HG03095 (cell line): ENCODE measurements around the gene INPP5E.
A peak's percentile ranks its signal among the peaks of the same experiment; 100 is the strongest.

Source experiments
- ATAC-seq: cut with Tn5 transposase; IDR thresholded peaks from one replicate; pipeline ENCODE4 v1.9.1; 2021; ENCODE audit warnings: moderate library complexity; ENCODE audit not compliant: unreplicated experiment

INPP5E gene

GRCh38 chr9:136439481-136440408 is at the start of gene INPP5E:
Gene INPP5E, minus strand, starts transcription at chr9:136439845. Its CDS starts 426 bp downstream, at chr9:136439419.
- peak; percentile 52 for ATAC-seq

- ATAC-seq = no peak
These were observed 48.9 kb upstream of the INPP5E start for GRCh38 chr9:136488247-136489214.

DNA sequence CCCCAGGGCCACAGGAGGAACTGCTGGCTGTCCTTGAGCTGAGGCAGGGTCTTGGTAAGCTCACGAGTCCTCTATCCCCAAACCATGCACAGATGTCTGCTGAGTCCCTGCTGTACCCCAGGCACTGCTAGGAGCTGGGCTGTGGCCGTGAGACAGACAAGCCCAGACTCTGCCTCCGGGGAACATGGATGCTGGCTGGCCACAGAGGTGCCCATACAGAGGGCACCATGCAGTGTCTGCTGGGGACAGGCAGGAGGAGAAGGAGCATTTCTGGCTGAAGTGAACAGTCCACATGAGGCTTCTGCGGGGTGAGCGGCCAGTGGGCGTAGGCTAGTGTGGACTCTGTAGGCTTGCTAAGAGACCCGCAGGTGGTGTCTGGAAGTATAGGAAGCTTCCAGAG is 48.0 kb upstream of the INPP5E start:
- no peak for ATAC-seq

DNA sequence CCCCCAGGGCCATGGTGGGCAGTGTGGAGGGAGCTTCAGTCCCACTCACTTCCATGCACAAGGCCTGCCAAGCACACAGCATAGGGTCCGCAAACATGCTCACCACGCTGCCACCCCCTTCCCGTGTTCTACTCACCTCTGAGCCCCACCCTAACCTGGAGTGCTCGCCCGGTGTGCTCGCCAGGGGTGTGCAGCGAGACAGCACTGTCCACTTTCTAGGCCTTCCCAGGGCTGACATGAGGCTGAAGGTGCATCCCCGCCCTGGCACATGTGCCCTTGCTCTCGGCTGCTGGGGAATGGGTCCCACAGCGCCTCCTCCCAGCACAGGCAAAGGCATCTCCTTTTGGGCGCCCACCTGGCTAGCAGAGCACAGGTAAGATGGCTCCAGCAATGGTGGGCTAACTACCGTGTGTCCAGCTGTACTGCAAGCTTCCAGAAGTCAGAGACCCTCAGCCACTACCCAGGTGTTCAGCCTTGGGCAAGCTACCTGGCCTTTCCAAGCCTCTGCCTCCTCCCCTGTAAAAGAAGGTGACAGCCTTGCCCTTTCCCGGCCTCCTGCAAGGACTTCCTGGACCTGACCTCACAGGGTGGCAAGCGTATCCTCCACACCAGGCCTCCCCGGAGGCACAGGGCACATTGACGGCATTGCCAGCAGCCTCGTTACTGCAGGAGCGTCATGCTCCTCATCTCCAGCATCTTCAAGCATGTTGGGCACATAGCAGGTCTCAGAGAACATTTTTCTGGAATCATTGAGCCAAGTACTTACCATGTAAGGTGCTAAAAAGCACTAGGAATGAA is 47.4 kb upstream of the INPP5E start:
- no peak for ATAC-seq

- no peak for ATAC-seq
These were observed 46.5 kb upstream of the INPP5E start for GRCh38 chr9:136486131-136486530.

DNA sequence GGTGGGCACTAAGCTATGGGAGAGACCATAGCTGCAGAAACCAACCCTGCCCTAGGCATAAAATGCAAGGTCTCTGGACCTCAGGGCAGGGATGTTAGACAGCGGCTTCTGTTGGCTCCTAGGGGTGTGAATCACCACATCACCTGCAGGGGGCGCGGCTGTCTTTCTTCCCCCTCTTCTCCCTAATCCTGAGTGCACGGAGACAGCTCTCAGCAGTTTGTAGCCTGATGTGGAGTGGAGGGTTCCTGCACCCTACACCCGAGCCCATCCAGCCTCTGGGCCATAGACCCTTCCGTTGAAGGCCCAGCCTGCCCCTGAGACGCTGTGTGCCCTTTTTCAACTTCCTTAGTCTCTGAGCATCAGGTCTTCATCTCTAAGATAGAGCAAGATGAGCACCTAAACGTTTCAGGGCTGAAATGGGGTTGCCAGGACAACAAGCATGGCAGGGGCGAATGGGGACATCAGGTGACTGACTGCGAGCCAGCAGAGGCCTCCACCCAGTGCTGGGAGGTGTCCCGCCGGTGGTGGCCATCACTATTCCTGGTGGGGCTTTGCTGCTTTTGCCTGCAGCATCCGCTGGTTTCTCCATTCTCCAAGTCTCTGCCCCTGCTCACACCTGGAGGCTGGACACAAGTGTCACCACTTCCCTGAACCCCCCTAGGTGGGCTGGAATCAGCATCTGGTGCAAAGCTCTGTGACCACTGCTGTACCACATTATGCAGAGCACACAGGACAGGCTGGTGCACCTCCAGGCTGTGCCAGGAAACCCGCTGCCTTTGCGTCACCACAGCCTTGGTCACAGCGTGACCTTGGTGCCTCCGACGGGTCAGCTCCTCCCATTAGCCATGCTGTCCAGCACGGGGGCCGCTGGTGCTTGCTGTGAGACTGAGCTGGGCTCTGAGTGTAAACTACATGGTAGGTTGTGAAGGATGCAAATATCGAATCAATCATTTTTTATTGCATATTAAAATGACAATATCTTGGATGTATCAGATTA is 45.7 kb upstream of the INPP5E start:
- no peak for ATAC-seq

- ATAC-seq = no peak
These were observed 44.8 kb upstream of the INPP5E start for GRCh38 chr9:136484153-136485048.

GRCh38 chr9:136483589-136484152 is 44.0 kb upstream of the INPP5E start:
- peak; percentile 52 for ATAC-seq

GRCh38 chr9:136482793-136483588 is 43.3 kb upstream of the INPP5E start, which contains the start of gene SEC16A:
Gene SEC16A, minus strand, starts transcription at chr9:136483040. Its CDS starts 5,425 bp downstream, at chr9:136477615.
- ATAC-seq = peak; percentile 41

DNA sequence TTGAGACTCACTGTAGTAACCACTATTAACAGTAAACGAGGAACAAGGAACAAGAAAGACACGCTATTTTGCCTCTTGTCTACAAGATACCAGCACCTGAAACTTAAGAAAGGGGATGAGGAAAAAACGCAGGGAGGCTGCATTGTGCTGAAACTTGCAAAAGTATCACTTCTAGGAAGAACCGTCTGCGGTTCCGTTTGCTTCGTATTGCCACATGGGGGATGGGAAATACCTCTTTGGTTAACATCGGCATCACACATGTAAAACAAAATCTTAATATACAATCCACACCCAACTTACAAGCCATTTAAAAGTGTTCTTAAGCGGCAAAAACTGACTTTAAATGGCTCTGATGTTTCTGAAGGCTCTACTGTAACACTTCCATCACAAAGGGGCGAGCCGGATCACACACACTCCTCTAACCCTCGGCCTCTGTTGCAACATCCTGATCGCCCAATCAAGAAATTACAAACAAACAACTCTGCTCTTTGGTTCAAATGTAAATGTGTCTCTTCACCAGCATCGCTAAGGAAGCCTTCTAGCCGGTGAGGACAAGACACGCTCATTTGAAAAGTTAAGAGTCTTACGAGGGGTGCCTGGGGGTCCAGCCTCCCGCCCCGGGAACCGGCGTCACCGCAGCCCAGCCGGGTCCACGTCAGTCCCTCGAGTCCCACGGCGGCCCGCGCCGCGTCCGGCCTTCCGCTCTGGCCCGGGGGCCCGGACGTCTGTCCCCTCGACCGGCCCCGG is 42.6 kb upstream of the INPP5E start:
- ATAC-seq = no peak

- ATAC-seq = no peak
These were observed 41.9 kb upstream of the INPP5E start for GRCh38 chr9:136481558-136481957.

DNA sequence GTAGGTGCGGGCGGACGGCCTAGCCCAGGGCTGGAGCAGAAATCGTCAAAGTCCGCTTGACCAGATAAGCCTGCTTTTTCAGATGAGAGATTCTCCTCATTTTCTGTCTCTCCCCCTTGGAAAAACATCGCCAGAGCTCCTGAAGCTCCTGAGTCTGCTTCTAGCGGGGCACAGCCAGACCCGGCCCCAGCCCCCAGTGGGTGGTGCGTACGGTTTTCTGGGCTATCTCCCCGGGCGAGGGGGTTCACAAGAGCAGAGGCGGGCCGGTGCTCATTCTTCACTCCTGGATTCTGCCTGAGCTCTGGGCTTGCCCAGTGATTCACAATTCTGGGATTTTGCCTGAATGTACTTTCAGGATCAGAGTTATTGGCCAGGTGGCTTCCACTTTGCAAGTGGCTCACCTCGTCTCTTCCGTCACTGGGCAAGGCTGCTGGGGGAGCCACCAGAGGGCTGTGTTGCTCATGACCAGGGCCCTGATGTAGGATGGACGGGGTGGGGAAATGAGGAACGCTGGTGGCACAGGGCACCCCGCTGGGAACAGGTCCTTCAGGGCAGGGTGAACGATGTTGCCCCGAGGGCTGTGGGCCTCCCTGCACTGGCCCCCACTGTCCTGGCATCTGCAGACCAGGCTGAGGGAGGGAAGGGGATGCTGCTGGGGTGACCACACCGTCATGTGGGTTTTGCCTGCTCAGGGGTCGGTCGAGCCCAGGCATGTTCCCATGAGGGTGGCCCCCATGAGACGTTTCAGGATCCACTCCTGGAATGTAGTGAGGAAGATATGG is 36.9 kb upstream of the INPP5E start:
- ATAC-seq = no peak

GRCh38 chr9:136474974-136475865 is 35.6 kb upstream of the INPP5E start:
- ATAC-seq = no peak

GRCh38 chr9:136474021-136474640 is 34.5 kb upstream of the INPP5E start:
- no peak for ATAC-seq
